AG04449 (cell line): Measurements from ENCODE around the gene SPINT3.

Source experiments
- CTCF ChIA-PET: fragments of 350-600 bp; formaldehyde crosslinking; extraction: SDS; loops from one replicate; lab custom pipeline; 2021; ENCODE audit warnings: antibody characterized with exemption; lab: Yijun Ruan, JAX
- POLR2A ChIA-PET: fragments of 400-600, 350-600 bp; formaldehyde crosslinking; extraction: SDS; loops from one replicate; lab custom pipeline; 2020; ENCODE audit warnings: antibody characterized with exemption, inconsistent platforms; lab: Yijun Ruan, JAX
- DNase-seq: peaks from one replicate; pipeline ENCODE4 v3.0.0-alpha.2; 2010; ENCODE audit warnings: low read depth, low spot score
- H3K4me3 ChIP-seq: 2 replicates; pipeline ENCODE4 v1.5.1; 2011; ENCODE audit warnings: low read depth, mild to moderate bottlenecking, control low read depth, low read length
- CTCF ChIP-seq: IDR thresholded peaks from one replicate; pipeline ENCODE4 v1.5.1; 2011; ENCODE audit warnings: mild to moderate bottlenecking, moderate library complexity, low read length, control low read depth, inconsistent platforms; ENCODE audit not compliant: insufficient read depth; ENCODE audit errors: missing control alignments

The SPINT3 gene

GRCh38 chr20:45462711-45463509 is 52.5 kb downstream of the SPINT3 start:
- no peak for DNase-seq
- POLR2A ChIA-PET, result no interaction called here
- no peak for TF ChIP-seq CTCF
- CTCF ChIA-PET, result interaction anchor here (3.9 kb wide), 1 partner anchor 13 kb away, joined by 18 read pairs; no protein-coding TSS in a partner anchor
- no peak overlapping the region for H3K4me3 ChIP-seq
